ENCODE data around the gene SP1.

DNA sequence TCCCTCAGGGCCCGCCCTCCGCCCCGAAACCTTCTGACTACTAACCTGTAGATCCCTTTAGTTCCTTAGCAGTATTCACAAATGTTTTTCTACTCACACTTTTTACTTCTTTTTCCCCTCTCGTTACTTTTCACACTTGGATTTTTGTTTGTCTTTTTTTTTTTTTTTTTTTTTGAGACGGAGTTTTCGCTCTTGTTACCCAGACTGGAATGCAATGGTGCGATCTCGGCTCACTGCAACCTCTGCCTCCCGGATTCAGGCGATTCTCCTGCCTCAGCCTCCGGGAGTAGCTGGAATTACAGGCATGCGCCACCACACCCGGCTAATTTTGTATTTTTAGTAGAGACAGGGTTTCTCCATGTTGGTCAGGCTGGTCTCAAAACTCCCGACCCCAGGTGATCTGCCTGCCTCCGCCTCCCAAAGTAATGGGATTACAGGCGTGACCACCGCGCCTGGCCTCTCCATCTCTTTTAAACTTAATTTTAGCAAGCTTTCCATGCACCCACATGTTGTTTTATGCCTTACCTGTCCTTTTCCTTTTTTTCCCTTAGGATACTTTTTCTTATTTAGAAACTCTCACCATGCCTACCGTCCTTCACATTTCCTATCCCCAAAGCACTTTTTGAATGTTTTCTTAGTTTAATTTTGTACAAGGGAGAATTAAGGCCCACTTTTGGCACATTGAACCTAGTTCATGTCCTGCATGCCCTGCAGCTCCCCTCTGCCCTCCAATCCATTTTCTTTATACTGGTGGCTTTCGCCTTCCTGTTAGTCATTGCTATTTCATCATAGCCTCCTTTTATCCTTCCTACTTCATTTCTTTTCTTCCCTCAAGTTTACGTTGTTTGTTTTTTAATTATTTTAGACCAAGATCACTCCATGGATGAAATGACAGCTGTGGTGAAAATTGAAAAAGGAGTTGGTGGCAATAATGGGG lies 1.1 kb downstream of the SP1 start:
- no peak for TF ChIP-seq EZH2phosphoT487 (IDR thresholded peaks at IDR 0.05; ENCODE audit: insufficient read depth, low read depth)
- no peak for TF ChIP-seq EZH2 (IDR thresholded peaks at IDR 0.05; ENCODE audit: insufficient read depth, poor library complexity, severe bottlenecking)
